Psoas muscle (tissue), 8 donors: Measurements from ENCODE around the gene SRPRB. TPM values are rescaled to one million over a fixed set of nuclear protein-coding genes. Genes with fewer than 3 reads are reported as not detected.
A peak's percentile ranks its signal among the peaks of the same experiment; 100 is the strongest.

ENCODE experiments used
- ATAC-seq, 4 donors: fragments of 200-7000 bp; cut with Tn5 transposase; one replicate each; pipeline ENCODE4 v1.9.1; 2020; ENCODE audit warnings: moderate library complexity in 3 of 4, mild to moderate bottlenecking in 2 of 4
- DNase-seq, 2 donors: peaks; one replicate each; pipeline ENCODE4 v3.0.0-alpha.2; 2020
- H3K27ac ChIP-seq: fragments of 200-600 bp; one replicate; pipeline ENCODE4 v1.8.0; 2022
- H3K27me3 ChIP-seq, 3 donors: fragments of 200-600 bp in 1 of 3; one replicate each; pipeline versions ENCODE4 v1.6.1 to v1.8.0; 2013 to 2022; ENCODE audit warnings: low read length in 2 of 3, mild to moderate bottlenecking in 2 of 3, moderate library complexity in 1 of 3; ENCODE audit not compliant: insufficient read depth in 3 of 3
- H3K36me3 ChIP-seq, 2 donors: fragments of 200-600 bp in 1 of 2; one replicate each; pipeline versions ENCODE4 v1.6.1 to v1.8.0; 2013 to 2022; ENCODE audit warnings: low read depth in 1 of 2, mild to moderate bottlenecking in 1 of 2, moderate library complexity in 1 of 2; ENCODE audit not compliant: insufficient read depth in 1 of 2
- H3K4me1 ChIP-seq: fragments of 200-600 bp; one replicate; pipeline ENCODE4 v1.8.0; 2022
- H3K4me3 ChIP-seq: fragments of 200-600 bp; one replicate; pipeline ENCODE4 v1.8.0; 2022; ENCODE audit warnings: mild to moderate bottlenecking
- H3K9me3 ChIP-seq: fragments of 200-600 bp; one replicate; pipeline ENCODE4 v1.8.0; 2022
- WGBS, 3 donors: extraction: QIAGEN DNeasy Blood & Tissue Kit; methylation state at CpG; one replicate each; pipeline versions ENCODE4 v1.1.6 to v1.1.7; 2013; 5-methylcytosine and 5-hydroxymethylcytosine counted together
- intact Hi-C, 2 donors: fragments of 100-400 bp; cut with DNase I; formaldehyde crosslinking; loops; one replicate each; pipeline versions ENCODE4 v1.11.0 to v1.14.2; 2022
- polyA plus RNA-seq, 3 donors: library from polyadenylated mRNA; stranded (reverse); fragments of 200-250 nt; gene quantifications; one replicate each; pipeline ENCODE4 v1.2.3, GENCODE V29; 2013
- total RNA-seq, 4 donors: library from RNA; stranded (reverse); fragmentation: NEBNext Ultra II Directional in 2 of 4; extraction: Animal tissue kit (Norgen Biotek cat#: 25700) in 2 of 4; gene quantifications; one replicate each; pipeline versions ENCODE4 v1.2.1 to v1.2.4, GENCODE V29; 2021 to 2023
- TF ChIP-seq, protein P1 (sequence below): fragments of 200-600 bp; IDR thresholded peaks from one replicate; pipeline ENCODE4 v1.8.0; 2022; ENCODE audit warnings: antibody characterized with exemption
- donor health status: healthy with polysubstance abuse.
- donor health status: DM: no; HTN: no; CAD: no; lungs with moderate emphysema.
- donor health status: Bipolar disorder and iron deficiency.
- donor health status: healthy.
- donor health status: DM: yes; HTN: yes; CAD: no.
- donor health status: DM: no; HTN: no; CAD: no.
- donor health status: DM: no; HTN: no; CAD: no.
- donor health status: DM: yes; HTN: yes; CAD: no.

The SRPRB gene
- total and polyA plus RNA-seq, 7 donors = 28.0 to 70.4 (median 45.0) TPM

DNA sequence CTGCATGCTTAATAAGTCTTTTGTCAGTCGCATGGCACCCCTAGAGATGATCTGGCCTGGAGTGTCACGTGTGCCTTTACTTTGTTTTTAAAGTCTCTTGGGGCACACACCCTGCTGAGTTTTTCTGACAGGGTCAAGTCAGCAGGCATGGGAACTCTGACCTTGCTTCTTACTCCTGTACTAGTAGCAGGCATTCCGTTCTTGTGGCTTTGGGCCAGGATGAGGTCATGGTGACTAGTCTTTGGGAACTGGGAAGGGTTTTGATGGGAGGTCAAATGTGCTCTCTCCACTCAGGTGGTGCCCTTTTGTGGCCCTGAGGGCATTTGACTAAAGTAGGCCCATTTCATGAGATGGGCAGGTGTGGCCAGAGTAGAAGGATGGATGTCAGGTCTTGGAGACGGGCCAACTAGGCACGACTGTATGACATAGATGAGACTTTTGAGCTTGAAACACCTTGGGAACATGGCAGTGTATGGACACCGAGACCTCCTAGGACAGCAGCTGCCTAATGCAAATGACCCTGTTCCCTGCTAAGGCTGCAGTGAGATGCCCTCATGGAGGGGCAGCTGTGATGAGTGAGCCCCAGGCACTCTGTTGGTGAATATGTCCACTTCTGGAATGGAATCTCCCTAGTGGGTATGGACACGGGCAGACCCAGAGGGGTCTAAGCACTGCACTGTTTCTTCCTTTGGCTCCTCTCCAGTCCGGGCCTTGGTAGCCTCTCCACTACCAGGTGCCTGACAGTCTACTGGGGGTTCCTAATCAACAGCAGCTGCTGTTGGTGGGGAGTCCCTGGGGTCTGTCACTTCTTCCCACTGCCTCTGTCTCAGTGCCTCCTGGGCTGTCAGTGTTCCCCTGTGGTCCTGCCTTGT lies 16.4 kb downstream of the SRPRB start:
- no peak overlapping the region for H3K27ac ChIP-seq
- ATAC-seq (peak; percentile 5 to 78 (median 68)), DNase-seq (peak; percentile 78 to 79)

DNA sequence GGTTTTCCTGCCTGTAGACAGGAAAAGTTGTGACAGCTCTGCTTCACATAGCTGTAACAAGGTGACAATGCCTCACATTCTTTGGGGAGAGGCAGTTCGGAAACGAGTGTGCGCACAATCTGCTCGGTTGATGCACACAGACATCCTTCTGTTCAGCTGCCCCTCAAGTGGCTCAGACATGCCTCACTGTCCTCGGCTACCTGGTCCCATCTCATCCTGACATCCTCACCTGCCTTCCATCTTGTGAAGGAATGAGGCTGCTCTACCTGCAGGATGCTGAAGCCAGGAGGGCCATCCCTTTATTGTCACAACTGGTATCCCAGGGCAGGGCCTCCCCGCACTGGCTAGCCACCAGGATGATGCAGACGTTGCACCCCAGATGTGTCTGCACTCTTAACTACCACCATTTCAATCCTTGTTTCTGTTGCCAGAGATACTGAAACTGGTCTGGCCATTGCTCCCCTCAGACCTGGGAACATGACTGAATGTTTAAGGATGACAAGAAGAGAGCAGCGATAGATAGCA lies 19.4 kb downstream of the SRPRB start:
- DNase-seq = no peak
- Histone ChIP-seq H3K27ac (no peak overlapping the region), H3K4me1 (no peaks in the 10 kb centered on the region), H3K4me3 (no peak overlapping the region), H3K9me3 (no peaks in the 10 kb centered on the region), H3K36me3 (peaks cover 2 to 64% of the 10 kb centered on the region in 2 donors), H3K27me3 (no peaks in the 10 kb centered on the region)
- intact Hi-C loops = no loop called here
- TF ChIP-seq, protein P1, sequence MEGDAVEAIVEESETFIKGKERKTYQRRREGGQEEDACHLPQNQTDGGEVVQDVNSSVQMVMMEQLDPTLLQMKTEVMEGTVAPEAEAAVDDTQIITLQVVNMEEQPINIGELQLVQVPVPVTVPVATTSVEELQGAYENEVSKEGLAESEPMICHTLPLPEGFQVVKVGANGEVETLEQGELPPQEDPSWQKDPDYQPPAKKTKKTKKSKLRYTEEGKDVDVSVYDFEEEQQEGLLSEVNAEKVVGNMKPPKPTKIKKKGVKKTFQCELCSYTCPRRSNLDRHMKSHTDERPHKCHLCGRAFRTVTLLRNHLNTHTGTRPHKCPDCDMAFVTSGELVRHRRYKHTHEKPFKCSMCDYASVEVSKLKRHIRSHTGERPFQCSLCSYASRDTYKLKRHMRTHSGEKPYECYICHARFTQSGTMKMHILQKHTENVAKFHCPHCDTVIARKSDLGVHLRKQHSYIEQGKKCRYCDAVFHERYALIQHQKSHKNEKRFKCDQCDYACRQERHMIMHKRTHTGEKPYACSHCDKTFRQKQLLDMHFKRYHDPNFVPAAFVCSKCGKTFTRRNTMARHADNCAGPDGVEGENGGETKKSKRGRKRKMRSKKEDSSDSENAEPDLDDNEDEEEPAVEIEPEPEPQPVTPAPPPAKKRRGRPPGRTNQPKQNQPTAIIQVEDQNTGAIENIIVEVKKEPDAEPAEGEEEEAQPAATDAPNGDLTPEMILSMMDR = no peak
- 84 to 86% (median 86%) methylated on average over 8 of the region's 8 CpGs for WGBS, 3 donors
- ATAC-seq = no peak

More for the DNA sequence above, 16.4 kb downstream of the SRPRB start:
- no peak overlapping the region for H3K4me3 ChIP-seq
- intact Hi-C loops = loop anchor here in 1 of 2 donors (1.0 kb wide), 1 partner anchor 105 kb away; no protein-coding TSS in a partner anchor
- TF ChIP-seq, protein P1 = no peak
- no peaks in the 10 kb centered on the region for H3K27me3 ChIP-seq
- no peaks in the 10 kb centered on the region for H3K4me1 ChIP-seq
- WGBS, 3 donors = 70 to 81% (median 75%) methylated on average over 8 of the region's 8 CpGs
- H3K9me3 ChIP-seq = no peaks in the 10 kb centered on the region
- H3K36me3 ChIP-seq = peaks cover 2 to 89% of the 10 kb centered on the region in 2 donors

DNA sequence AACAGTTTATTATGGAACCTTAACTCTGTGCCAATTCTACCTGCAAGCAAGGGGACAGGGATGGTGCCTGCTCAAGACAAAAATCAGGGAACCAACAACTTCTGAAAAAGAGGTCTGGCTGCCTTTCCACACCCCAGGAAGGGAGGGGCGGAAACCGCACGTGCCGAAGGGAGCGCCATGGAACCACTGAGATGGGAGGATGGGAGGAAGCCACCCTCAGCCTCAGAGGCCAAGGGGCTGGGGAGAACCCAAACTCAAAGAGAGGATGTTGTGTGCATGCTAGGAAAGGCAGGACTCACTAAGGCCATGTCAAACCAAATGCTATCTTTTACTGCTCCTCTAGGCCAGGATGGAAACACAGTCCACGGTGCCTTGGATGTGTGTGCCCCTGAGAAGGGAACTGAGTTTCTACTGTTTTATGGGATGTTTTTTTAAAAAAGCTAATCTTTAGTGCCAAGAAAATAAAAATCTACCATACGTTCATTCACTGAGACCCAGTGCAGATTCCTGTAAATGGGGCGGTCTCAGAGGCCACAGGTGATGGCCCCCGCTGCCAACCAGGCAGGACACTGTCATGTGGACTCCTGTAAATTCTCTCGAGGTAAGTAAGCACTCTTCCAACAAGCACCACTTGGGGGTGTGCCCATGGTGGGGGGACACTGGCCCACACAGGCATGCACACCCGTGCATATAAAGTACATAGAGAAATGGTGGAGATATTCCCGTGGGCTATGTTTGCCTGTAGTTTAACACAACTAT lies 20.5 kb downstream of the SRPRB start:
- 84 to 91% (median 84%) methylated on average over 12 of the region's 12 CpGs for WGBS, 3 donors
- H3K27me3 ChIP-seq = no peaks in the 10 kb centered on the region
- intact Hi-C loops = no loop called here
- no peak overlapping the region for H3K27ac ChIP-seq
- ATAC-seq (no peak), DNase-seq (no peak)
- H3K9me3 ChIP-seq = no peaks in the 10 kb centered on the region
- H3K36me3 ChIP-seq = peaks cover 0 to 53% of the 10 kb centered on the region in 2 donors
- H3K4me3 ChIP-seq = no peak overlapping the region
- no peaks in the 10 kb centered on the region for H3K4me1 ChIP-seq
- TF ChIP-seq, protein P1 = no peak

DNA sequence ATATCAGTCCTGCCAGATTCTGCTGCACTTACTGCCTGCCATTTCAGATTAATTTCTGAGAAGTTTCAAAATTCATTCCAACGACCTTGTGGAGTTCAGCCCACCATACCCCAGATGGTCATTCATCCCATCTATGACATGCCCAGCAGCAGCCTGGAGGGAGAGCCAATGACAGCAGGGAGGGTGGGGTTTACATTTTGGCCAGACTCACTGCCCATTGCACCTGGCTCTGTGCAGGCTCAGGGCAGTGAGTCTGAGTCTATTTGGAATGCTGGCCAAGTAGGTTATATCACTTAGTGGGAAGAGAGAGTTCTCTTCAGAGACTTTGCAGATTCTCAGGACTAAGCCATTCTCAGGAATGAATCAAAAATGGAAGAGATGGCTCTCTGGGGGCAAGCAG lies 21.5 kb downstream of the SRPRB start:
- 21 to 37% (median 30%) methylated on average over 1 of the region's 1 CpG for WGBS, 3 donors
- Histone ChIP-seq H3K9me3 (no peaks in the 10 kb centered on the region), H3K27ac (no peak overlapping the region), H3K27me3 (no peaks in the 10 kb centered on the region), H3K36me3 (peaks cover 0 to 44% of the 10 kb centered on the region in 2 donors), H3K4me3 (no peak overlapping the region), H3K4me1 (no peaks in the 10 kb centered on the region)
- intact Hi-C loops = no loop called here
- no peak for DNase-seq
- ATAC-seq = peak in 1 of 4 donors; percentile 28
- TF ChIP-seq, protein P1 = no peak
